Measurements from ENCODE around the gene DLL4. TPM values are rescaled to one million over a fixed set of nuclear protein-coding genes. Genes with fewer than 3 reads are reported as not detected.
A peak's percentile ranks its signal among the peaks of the same experiment; 100 is the strongest.

Gene DLL4
- total and polyA plus RNA-seq, 10 donors = 1.2 to 26.3 (median 10.2) TPM

- H3K27ac ChIP-seq = no peak overlapping the region
- H3K36me3 ChIP-seq = peaks cover 0 to 57% (median 33%) of the 10 kb centered on the region in 6 donors
- intact Hi-C loops (cut with DNase I; ENCODE audit: low total_unique reads) = no loop called here
- WGBS, 5 donors = 88 to 96% (median 93%) methylated on average over 4 of the region's 4 CpGs
- TF ChIP-seq POLR2A (IDR thresholded peaks at IDR 0.05) (no peak), CTCF (IDR thresholded peaks at IDR 0.05 in 8 of 11, conservative IDR thresholded peaks at IDR 0.05 in 3 of 11) (no peak), POLR2AphosphoS5 (IDR thresholded peaks at IDR 0.05) (no peak)
- no peak overlapping the region for H3K4me3 ChIP-seq
- peaks cover 0 to 13% (median 0%) of the 10 kb centered on the region in 6 donors for H3K4me1 ChIP-seq
- DNase-seq = no peak
- no peaks in the 10 kb centered on the region for H3K9me3 ChIP-seq
- no peaks in the 10 kb centered on the region for H3K27me3 ChIP-seq (replicated peaks in 1 of 7)
These were observed 45.7 kb downstream of the DLL4 start for GRCh38 chr15:40974879-40975278.

GRCh38 chr15:40976819-40977218 lies 47.7 kb downstream of the DLL4 start:
- DNase-seq = no peak
- no peak for TF ChIP-seq POLR2AphosphoS5 (IDR thresholded peaks at IDR 0.05)
- TF ChIP-seq CTCF (IDR thresholded peaks at IDR 0.05 in 8 of 11, conservative IDR thresholded peaks at IDR 0.05 in 3 of 11) = no peak
- no peak for TF ChIP-seq POLR2A (IDR thresholded peaks at IDR 0.05)
- no peak overlapping the region for H3K4me3 ChIP-seq
- H3K27ac ChIP-seq = peak overlapping the region in 1 of 8 donors; percentile 4
- H3K4me1 ChIP-seq = peaks cover 0 to 31% (median 7%) of the 10 kb centered on the region in 6 donors
- H3K36me3 ChIP-seq = peaks cover 0 to 76% (median 49%) of the 10 kb centered on the region in 6 donors
- intact Hi-C loops (cut with DNase I; ENCODE audit: low total_unique reads) = no loop called here
- no peaks in the 10 kb centered on the region for H3K9me3 ChIP-seq
- no peaks in the 10 kb centered on the region for H3K27me3 ChIP-seq (replicated peaks in 1 of 7)
- 62 to 78% (median 73%) methylated on average over 7 of the region's 7 CpGs for WGBS, 5 donors

- Histone ChIP-seq H3K9me3 (no peaks in the 10 kb centered on the region), H3K27ac (no peak overlapping the region), H3K4me1 (peaks cover 2 to 44% (median 18%) of the 10 kb centered on the region in 6 donors), H3K4me3 (no peak overlapping the region), H3K36me3 (peaks cover 6 to 90% (median 62%) of the 10 kb centered on the region in 6 donors), H3K27me3 (replicated peaks in 1 of 7) (no peaks in the 10 kb centered on the region)
- TF ChIP-seq POLR2AphosphoS5 (IDR thresholded peaks at IDR 0.05) (no peak), CTCF (IDR thresholded peaks at IDR 0.05 in 8 of 11, conservative IDR thresholded peaks at IDR 0.05 in 3 of 11) (no peak)
- intact Hi-C loops (cut with DNase I; ENCODE audit: low total_unique reads) = no loop called here
- 83 to 100% (median 98%) methylated on average over 1 to 2 of the region's 2 CpGs for WGBS, 5 donors
- DNase-seq = no peak
These were observed 49.0 kb downstream of the DLL4 start for GRCh38 chr15:40978141-40978540.

- no peak for TF ChIP-seq POLR2A (IDR thresholded peaks at IDR 0.05)
- TF ChIP-seq POLR2AphosphoS5 (IDR thresholded peaks at IDR 0.05) = no peak
- TF ChIP-seq CTCF (IDR thresholded peaks at IDR 0.05 in 8 of 11, conservative IDR thresholded peaks at IDR 0.05 in 3 of 11) = no peak
- no peak overlapping the region for H3K27ac ChIP-seq
- intact Hi-C loops (cut with DNase I; ENCODE audit: low total_unique reads) = no loop called here
- no peaks in the 10 kb centered on the region for H3K9me3 ChIP-seq
- H3K27me3 ChIP-seq (replicated peaks in 1 of 7) = no peaks in the 10 kb centered on the region
- H3K36me3 ChIP-seq = peaks cover 6 to 94% (median 66%) of the 10 kb centered on the region in 6 donors
- 92 to 99% (median 97%) methylated on average over 4 of the region's 4 CpGs for WGBS, 5 donors
- H3K4me3 ChIP-seq = no peak overlapping the region
- peaks cover 3 to 48% (median 21%) of the 10 kb centered on the region in 6 donors for H3K4me1 ChIP-seq
- DNase-seq = no peak
These were observed 49.4 kb downstream of the DLL4 start for GRCh38 chr15:40978562-40978961.

All from spleen (tissue), 11 donors.